Esophagus squamous epithelium (tissue), 5 donors: ENCODE measurements around the gene RARRES2. TPM values are rescaled to one million over a fixed set of nuclear protein-coding genes. Genes with fewer than 3 reads are reported as not detected.
A peak's percentile ranks its signal among the peaks of the same experiment; 100 is the strongest.
"Not testable (repeated sequence)": the region's sequence is repeated elsewhere in the genome, so short reads cannot be mapped to it uniquely, and the experiment has no call there.

Experiments
- DNase-seq: peaks from one replicate; lab custom pipeline; 2025; lab: John Stamatoyannopoulos, UW
- H3K27ac ChIP-seq, 4 donors: fragments of 200-600 bp; sonication (generic); one replicate each; pipeline ENCODE4 v1.5.1; 2016 to 2019; ENCODE audit warnings: mild to moderate bottlenecking in 1 of 4
- H3K27me3 ChIP-seq, 4 donors: fragments of 200-600 bp; sonication (generic); 1 replicate in 3 of 4; 2 replicates in 1 of 4; pipeline versions ENCODE4 v1.5.1 to v1.6.0; 2017 to 2021; ENCODE audit warnings: antibody characterized with exemption in 1 of 4
- H3K36me3 ChIP-seq, 3 donors: fragments of 200-600 bp; sonication (generic); one replicate each; pipeline ENCODE4 v1.5.1; 2016 to 2019
- H3K4me1 ChIP-seq, 3 donors: fragments of 200-600 bp; sonication (generic); one replicate each; pipeline ENCODE4 v1.5.1; 2017 to 2019
- H3K4me3 ChIP-seq, 4 donors: fragments of 200-600 bp; sonication (generic); 1 replicate in 3 of 4; 2 replicates in 1 of 4; pipeline ENCODE4 v1.5.1; 2016 to 2019; ENCODE audit warnings: mild to moderate bottlenecking in 2 of 4, moderate library complexity in 1 of 4
- H3K9me3 ChIP-seq, 3 donors: fragments of 200-600 bp; sonication (generic); one replicate each; pipeline ENCODE4 v1.5.1; 2016 to 2019
- POLR2A ChIP-seq, 4 donors: fragments of 450-650 bp; IDR thresholded peaks; one replicate each; pipeline ENCODE4 v1.6.1; 2017; ENCODE audit warnings: antibody characterized with exemption in 4 of 4, mild to moderate bottlenecking in 4 of 4, moderate library complexity in 3 of 4
- WGBS, 2 donors: methylation state at CpG; one replicate each; pipeline ENCODE4 v1.1.5; 2018; 5-methylcytosine and 5-hydroxymethylcytosine counted together
- intact Hi-C: fragments of 100-400 bp; cut with DNase I; formaldehyde crosslinking; loops from one replicate; pipeline ENCODE4 v1.15.0; 2022
- total RNA-seq, 4 donors: library from RNA; depleted of rRNA; stranded (reverse); fragments of >200 nt; gene quantifications; one replicate each; pipeline ENCODE4 v1.1.0, GENCODE V29; 2016
- TF ChIP-seq, protein P1 (sequence below), 6 experiments: fragments of 450-650 bp in 4 of 6; fragments of 200-600 bp in 2 of 6; sonication (generic) in 2 of 6; IDR thresholded peaks; one replicate each; pipeline ENCODE4 v1.5.1; 2016 to 2019; ENCODE audit warnings: antibody characterized with exemption in 6 of 6, mild to moderate bottlenecking in 4 of 6, moderate library complexity in 4 of 6
- donor health status: DM: yes; HTN: yes; CAD: no.

The RARRES2 gene
- total RNA-seq, 4 donors from 2014 or later, result 1.1 to 111 (median 14.9) TPM

DNA sequence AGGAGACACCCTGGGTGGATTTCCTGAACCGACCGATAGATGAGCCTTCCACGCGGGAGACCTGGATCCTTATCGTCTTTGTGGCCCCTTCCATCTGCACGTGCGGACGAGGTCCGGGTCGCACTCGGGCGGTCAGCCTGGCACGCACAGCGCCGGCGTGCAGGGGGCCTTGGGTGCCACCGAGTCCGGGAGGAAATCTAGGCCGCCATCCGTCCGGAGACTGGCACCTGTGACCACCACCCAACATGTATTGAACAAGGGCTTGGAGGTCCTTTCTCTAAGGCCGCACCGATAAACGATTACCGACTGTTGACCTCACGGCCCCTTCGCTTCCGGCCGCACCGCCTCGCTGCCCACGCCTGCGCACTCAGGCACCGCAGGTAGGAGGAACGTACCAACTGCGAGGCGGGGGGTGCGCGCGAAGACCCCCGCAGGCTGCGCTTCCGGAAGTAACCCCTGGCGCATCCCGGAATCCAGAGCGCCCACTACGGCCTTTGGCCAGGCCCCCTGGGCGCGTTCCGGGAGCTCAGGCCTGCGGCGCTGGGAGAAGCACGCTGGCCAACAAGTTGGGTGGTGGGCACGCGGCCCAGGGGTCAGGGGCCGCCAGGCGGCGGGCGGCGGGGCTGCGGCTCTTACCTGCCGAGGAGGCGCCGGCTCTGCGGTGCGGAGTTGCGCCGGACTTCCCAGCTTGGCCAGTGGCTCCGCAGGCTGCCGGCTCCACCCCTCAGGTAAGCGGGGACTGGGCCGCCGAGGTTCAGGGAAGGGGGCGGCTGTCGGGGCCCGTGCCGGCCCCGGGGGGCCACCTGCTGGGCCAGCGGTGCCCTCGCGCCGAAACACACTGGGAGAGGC is 18.4 kb downstream of the RARRES2 start, which contains the start of the genes ACTR3C and LRRC61:
ACTR3C (minus strand) TSS at position 713 of the 849 bp plus-strand sequence. CDS start 28,249 bp downstream, outside the sequence.
LRRC61 (plus strand) TSS at position 523 of the 849 bp plus-strand sequence. CDS start 13,507 bp downstream, outside the sequence.
- H3K27me3 ChIP-seq, result peaks cover 0 to 7% (median 0%) of the 10 kb centered on the region in 4 donors
- intact Hi-C loops, result no loop called here

DNA sequence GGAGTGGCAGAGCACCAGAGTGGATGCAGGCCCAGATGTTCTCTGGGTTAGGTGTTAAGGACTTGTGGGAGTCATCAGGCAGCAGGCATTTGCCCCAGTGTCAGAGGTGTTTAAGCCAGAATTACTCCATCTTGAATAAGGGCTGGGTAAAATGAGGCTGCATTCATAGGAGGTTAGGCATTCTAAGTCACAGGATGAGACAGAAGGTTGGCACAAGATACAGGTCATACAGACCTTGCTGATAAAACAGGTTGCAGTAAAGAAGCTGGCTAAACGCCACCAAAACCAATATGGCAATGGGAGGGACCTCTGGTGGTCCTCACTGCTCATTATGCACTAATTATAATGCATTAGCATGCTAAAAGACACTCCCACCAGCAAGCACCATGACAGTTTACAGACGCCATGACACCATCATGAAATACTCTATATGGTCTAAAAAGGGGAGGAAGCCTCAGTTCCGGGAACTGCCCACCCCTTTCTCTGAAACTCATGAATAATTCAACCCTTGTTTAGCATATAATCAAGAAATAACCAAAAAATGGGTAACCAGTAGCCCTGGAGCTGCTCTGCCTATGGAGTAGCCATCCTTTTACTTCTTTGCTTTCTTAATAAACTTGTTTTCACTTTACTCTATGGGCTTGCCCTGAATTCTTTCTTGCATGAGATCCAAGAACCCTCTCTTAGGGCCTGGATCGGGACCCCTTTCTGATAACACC is 19.2 kb downstream of the RARRES2 start:
- WGBS, 2 donors, result 35 to 49% methylated on average over 4 of the region's 4 CpGs
- Histone ChIP-seq H3K9me3 (no peaks in the 10 kb centered on the region), H3K36me3 (peaks cover 0 to 17% (median 4%) of the 10 kb centered on the region in 3 donors), H3K27ac (peak overlapping the region; percentile 79 to 98 (median 95)), H3K27me3 (peaks cover 0 to 7% (median 0%) of the 10 kb centered on the region in 4 donors), H3K4me3 (peak overlapping the region; percentile 65 to 88 (median 79)), H3K4me1 (peaks cover 17 to 77% (median 24%) of the 10 kb centered on the region in 3 donors)
- no peak for DNase-seq
- intact Hi-C loops, result no loop called here
- no peak for TF ChIP-seq POLR2A (IDR thresholded peaks at IDR 0.05)
- TF ChIP-seq, protein P1, sequence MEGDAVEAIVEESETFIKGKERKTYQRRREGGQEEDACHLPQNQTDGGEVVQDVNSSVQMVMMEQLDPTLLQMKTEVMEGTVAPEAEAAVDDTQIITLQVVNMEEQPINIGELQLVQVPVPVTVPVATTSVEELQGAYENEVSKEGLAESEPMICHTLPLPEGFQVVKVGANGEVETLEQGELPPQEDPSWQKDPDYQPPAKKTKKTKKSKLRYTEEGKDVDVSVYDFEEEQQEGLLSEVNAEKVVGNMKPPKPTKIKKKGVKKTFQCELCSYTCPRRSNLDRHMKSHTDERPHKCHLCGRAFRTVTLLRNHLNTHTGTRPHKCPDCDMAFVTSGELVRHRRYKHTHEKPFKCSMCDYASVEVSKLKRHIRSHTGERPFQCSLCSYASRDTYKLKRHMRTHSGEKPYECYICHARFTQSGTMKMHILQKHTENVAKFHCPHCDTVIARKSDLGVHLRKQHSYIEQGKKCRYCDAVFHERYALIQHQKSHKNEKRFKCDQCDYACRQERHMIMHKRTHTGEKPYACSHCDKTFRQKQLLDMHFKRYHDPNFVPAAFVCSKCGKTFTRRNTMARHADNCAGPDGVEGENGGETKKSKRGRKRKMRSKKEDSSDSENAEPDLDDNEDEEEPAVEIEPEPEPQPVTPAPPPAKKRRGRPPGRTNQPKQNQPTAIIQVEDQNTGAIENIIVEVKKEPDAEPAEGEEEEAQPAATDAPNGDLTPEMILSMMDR (IDR thresholded peaks at IDR 0.05), result no peak

More for the DNA sequence above, 18.4 kb downstream of the RARRES2 start, which contains the start of the genes ACTR3C and LRRC61:
- TF ChIP-seq POLR2A (IDR thresholded peaks at IDR 0.05), result peak in 1 of 4 donors; percentile 29
- TF ChIP-seq, protein P1 (IDR thresholded peaks at IDR 0.05), result peak in 2 of 6 experiments; percentile 9 to 26
- peak within 1 kb of the TSS; percentile 65 to 88 (median 79) for H3K4me3 ChIP-seq
- H3K27ac ChIP-seq, result peak within 1 kb of the TSS; percentile 79 to 98 (median 95)
- no peak for DNase-seq
- H3K9me3 ChIP-seq, result no peaks in the 10 kb centered on the region
- peaks cover 17 to 77% (median 24%) of the 10 kb centered on the region in 3 donors for H3K4me1 ChIP-seq
- H3K36me3 ChIP-seq, result peaks cover 0 to 24% (median 4%) of the 10 kb centered on the region in 3 donors
- WGBS, 2 donors, result 9 to 14% methylated on average over 7 to 14 of the region's 82 CpGs

DNA sequence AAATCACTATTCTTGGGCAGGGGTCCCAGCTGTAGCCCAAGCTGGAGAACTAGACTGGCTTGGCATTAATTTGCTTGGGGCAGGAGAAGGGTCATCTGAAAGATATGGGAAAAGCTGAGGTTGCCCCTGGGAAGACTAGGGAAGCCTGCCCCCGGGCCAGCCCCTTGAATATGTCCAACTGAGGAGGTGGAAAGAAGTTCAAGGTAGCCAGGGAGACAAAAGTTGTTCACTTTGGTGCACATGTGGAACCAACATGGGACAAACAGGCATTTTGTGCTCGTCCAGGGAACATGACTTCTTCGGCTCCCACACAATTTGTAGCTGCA is 19.7 kb downstream of the RARRES2 start:
- H3K4me3 ChIP-seq, result no peak overlapping the region
- 92 to 100% methylated on average over 1 to 3 of the region's 3 CpGs for WGBS, 2 donors

DNA sequence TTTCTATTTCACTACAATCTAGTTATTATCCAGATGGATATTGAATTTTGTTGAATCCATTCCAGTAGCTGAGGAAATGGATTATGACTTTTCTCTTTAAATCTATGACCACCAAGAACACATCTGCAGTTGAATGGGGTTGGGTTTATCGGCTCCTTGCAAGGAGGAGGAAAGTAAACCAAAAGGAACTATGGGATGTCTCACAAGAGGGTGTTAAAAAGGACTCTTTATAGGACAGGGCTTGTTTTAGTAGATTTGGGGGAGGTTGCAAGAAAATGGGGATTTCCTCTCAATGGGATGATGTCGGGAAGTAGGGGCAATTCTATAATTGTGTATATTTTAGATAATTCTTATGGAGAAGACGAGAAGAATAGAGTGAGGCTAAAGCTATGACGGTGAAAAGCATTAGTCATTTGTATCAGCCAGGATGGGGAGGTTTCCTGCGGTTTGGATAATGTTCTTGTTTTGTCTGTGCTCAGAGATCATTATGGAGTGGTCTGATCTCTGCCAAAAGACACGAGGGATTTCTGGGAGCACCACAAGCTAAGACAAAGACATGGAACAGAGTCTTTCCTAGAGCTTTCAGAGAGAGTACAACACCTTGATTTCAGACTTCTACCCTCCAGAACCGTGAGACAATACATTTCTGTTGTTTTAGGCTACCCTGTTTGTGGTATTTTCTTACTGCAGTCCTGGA is 23.5 kb downstream of the RARRES2 start:
- Histone ChIP-seq H3K4me3 (no peak overlapping the region), H3K9me3 (no peaks in the 10 kb centered on the region), H3K27ac (no peak overlapping the region), H3K4me1 (peaks cover 10 to 46% (median 12%) of the 10 kb centered on the region in 3 donors), H3K27me3 (peaks cover 0 to under 1% (median 0%) of the 10 kb centered on the region in 4 donors), H3K36me3 (no peaks in the 10 kb centered on the region)
- intact Hi-C loops, result no loop called here
- WGBS, 2 donors, result 45% methylated on average over 7 of the region's 7 CpGs
- DNase-seq, result no peak
- TF ChIP-seq POLR2A (IDR thresholded peaks at IDR 0.05), result no peak
- TF ChIP-seq, protein P1 (IDR thresholded peaks at IDR 0.05), result no peak

More for the DNA sequence above, 19.7 kb downstream of the RARRES2 start:
- Histone ChIP-seq H3K4me1 (peaks cover 17 to 77% (median 24%) of the 10 kb centered on the region in 3 donors), H3K9me3 (no peaks in the 10 kb centered on the region), H3K36me3 (peaks cover 0 to 11% (median 2%) of the 10 kb centered on the region in 3 donors), H3K27ac (peak overlapping the region; percentile 26 to 98 (median 95)), H3K27me3 (peaks cover 0 to 7% (median 0%) of the 10 kb centered on the region in 4 donors)
- DNase-seq, result no peak
- intact Hi-C loops, result no loop called here
- no peak for TF ChIP-seq POLR2A (IDR thresholded peaks at IDR 0.05)
- TF ChIP-seq, protein P1 (IDR thresholded peaks at IDR 0.05), result no peak

DNA sequence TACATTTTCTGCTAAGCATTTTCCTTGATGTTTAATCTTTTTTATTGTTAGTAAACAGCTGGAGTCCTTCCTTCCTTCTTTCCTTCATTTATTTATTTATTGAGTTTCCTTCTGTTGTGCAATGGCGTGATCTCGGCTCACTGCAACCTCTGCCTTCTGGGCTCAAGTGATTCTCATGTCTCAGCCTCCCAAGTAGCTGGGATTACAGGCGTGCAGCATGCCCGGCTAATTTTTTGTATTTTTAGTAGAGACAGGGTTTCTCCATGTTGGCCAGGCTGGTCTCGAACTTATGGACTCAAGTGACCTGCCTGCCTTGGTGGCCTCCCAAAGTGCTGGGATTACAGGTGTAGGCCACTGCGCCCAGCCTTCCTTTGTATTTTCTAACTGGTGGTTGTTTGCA is 24.4 kb downstream of the RARRES2 start:
- H3K27me3 ChIP-seq, DNase-seq, H3K4me3 ChIP-seq, intact Hi-C loops, H3K9me3 ChIP-seq, H3K27ac ChIP-seq, H3K36me3 ChIP-seq: not testable (repeated sequence)
- peaks cover 8 to 37% (median 10%) of the 10 kb centered on the region in 3 donors for H3K4me1 ChIP-seq
- WGBS, 2 donors, result 77 to 85% methylated on average over 6 of the region's 6 CpGs
